ENCODE measurements around the gene SCG5. TPM values are rescaled to one million over a fixed set of nuclear protein-coding genes. Genes with fewer than 3 reads are reported as not detected.

Gene SCG5
- total and polyA plus RNA-seq, 2 of the 13 experiments (the other 11 are each of a cell fraction or from before 2014, with no cell fraction given), result 2.3 to 3.5 TPM

DNA sequence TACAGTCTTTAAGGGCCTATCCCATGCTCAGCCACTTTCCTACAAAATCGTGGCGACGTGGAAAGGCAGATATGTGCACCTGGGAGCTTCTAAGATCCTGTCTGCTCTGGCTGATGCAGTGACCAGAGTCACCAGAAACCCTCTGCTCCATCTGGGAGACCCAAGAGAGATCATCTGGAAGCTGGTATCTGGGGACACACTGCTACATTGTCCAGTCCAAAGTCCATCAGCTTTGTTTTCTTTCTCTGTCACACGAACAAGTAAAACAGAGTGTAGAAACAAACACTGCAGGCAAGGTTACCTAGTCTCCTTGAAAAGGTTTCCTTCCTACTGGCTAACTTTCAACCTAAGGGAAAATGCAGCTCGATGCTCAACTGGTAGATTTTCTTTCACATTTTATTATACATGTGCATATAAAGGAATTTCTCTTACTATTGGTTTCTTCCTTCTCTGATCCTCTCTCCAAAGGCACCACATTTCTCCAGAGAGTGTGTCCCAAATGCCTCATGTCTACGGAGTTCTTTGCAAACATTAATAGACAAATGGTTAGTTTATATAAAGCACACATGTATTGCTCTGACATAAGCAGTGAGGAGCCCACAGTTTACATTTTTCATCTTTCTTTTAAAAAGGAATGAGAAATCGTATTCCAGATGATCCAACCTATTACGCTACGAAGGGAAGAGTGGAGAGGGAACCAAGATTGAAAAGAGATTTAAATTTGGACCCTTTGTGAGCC, 68.0 kb downstream of the SCG5 start (continued):
- no peak for TF ChIP-seq CCAR2 (optimal IDR thresholded peaks at IDR 0.05; ENCODE audit: low read depth, low read length)
- TF ChIP-seq NAIF1 (CRISPR knock-in tag; IDR thresholded peaks at IDR 0.05; ENCODE audit: borderline replicate concordance), result no peak
- TF ChIP-seq ELF4 (CRISPR knock-in tag; IDR thresholded peaks at IDR 0.05; ENCODE audit: borderline replicate concordance), result no peak
- TF ChIP-seq NR2C2 (CRISPR knock-in tag; IDR thresholded peaks at IDR 0.05; ENCODE audit: borderline replicate concordance), result no peak
- TF ChIP-seq ZNF33B (CRISPR knock-in tag; IDR thresholded peaks at IDR 0.05), result no peak
- TF ChIP-seq, protein P1, sequence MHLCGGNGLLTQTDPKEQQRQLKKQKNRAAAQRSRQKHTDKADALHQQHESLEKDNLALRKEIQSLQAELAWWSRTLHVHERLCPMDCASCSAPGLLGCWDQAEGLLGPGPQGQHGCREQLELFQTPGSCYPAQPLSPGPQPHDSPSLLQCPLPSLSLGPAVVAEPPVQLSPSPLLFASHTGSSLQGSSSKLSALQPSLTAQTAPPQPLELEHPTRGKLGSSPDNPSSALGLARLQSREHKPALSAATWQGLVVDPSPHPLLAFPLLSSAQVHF (CRISPR knock-in tag; IDR thresholded peaks at IDR 0.05), result no peak
- no peak for TF ChIP-seq ZNF124 (CRISPR knock-in tag; IDR thresholded peaks at IDR 0.05)
- TF ChIP-seq SP4 (CRISPR knock-in tag; IDR thresholded peaks at IDR 0.05), result no peak
- TF ChIP-seq, protein P2, sequence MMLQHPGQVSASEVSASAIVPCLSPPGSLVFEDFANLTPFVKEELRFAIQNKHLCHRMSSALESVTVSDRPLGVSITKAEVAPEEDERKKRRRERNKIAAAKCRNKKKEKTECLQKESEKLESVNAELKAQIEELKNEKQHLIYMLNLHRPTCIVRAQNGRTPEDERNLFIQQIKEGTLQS (CRISPR knock-in tag; IDR thresholded peaks at IDR 0.05), result no peak
- TF ChIP-seq, protein P3, sequence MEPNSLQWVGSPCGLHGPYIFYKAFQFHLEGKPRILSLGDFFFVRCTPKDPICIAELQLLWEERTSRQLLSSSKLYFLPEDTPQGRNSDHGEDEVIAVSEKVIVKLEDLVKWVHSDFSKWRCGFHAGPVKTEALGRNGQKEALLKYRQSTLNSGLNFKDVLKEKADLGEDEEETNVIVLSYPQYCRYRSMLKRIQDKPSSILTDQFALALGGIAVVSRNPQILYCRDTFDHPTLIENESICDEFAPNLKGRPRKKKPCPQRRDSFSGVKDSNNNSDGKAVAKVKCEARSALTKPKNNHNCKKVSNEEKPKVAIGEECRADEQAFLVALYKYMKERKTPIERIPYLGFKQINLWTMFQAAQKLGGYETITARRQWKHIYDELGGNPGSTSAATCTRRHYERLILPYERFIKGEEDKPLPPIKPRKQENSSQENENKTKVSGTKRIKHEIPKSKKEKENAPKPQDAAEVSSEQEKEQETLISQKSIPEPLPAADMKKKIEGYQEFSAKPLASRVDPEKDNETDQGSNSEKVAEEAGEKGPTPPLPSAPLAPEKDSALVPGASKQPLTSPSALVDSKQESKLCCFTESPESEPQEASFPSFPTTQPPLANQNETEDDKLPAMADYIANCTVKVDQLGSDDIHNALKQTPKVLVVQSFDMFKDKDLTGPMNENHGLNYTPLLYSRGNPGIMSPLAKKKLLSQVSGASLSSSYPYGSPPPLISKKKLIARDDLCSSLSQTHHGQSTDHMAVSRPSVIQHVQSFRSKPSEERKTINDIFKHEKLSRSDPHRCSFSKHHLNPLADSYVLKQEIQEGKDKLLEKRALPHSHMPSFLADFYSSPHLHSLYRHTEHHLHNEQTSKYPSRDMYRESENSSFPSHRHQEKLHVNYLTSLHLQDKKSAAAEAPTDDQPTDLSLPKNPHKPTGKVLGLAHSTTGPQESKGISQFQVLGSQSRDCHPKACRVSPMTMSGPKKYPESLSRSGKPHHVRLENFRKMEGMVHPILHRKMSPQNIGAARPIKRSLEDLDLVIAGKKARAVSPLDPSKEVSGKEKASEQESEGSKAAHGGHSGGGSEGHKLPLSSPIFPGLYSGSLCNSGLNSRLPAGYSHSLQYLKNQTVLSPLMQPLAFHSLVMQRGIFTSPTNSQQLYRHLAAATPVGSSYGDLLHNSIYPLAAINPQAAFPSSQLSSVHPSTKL (CRISPR knock-in tag; IDR thresholded peaks at IDR 0.05), result peak; percentile 80
- TF ChIP-seq, protein P4, sequence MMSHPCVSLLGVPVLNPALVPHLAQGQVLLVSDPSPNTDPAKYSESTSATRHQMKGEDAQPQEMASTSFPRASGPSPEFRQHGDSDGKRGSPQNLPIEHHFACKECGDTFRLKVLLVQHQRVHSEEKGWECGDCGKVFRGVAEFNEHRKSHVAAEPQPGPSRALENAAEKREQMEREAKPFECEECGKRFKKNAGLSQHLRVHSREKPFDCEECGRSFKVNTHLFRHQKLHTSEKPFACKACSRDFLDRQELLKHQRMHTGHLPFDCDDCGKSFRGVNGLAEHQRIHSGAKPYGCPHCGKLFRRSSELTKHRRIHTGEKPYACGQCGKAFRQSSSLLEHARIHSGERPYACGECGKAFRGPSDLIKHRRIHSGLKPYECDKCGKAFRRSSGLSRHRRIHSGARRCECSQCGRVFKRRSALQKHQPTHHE (CRISPR knock-in tag; IDR thresholded peaks at IDR 0.05; ENCODE audit: borderline replicate concordance), result no peak
- no peak for TF ChIP-seq MAZ (IDR thresholded peaks at IDR 0.05; ENCODE audit: borderline replicate concordance, low read depth, low read length)
- no peak for TF ChIP-seq MAZ (CRISPR knock-in tag; IDR thresholded peaks at IDR 0.05; ENCODE audit: low read depth)
- TF ChIP-seq ZNF33A (CRISPR knock-in tag; IDR thresholded peaks at IDR 0.05; ENCODE audit: borderline replicate concordance), result no peak
- TF ChIP-seq, protein P5, sequence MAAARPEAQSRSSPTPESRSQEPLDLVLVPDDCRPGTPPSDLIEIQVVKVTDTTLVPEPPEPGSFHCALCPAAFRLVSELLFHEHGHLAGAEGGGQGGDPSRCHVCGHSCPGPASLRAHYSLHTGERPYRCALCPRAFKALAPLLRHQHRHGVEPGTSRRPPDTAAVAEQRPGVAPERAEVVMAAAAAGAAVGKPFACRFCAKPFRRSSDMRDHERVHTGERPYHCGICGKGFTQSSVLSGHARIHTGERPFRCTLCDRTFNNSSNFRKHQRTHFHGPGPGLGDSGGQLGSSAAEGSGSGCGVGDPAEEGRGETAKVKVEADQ (CRISPR knock-in tag; IDR thresholded peaks at IDR 0.05; ENCODE audit: borderline replicate concordance), result no peak
- TF ChIP-seq, protein P6, sequence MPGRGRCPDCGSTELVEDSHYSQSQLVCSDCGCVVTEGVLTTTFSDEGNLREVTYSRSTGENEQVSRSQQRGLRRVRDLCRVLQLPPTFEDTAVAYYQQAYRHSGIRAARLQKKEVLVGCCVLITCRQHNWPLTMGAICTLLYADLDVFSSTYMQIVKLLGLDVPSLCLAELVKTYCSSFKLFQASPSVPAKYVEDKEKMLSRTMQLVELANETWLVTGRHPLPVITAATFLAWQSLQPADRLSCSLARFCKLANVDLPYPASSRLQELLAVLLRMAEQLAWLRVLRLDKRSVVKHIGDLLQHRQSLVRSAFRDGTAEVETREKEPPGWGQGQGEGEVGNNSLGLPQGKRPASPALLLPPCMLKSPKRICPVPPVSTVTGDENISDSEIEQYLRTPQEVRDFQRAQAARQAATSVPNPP (CRISPR knock-in tag; IDR thresholded peaks at IDR 0.05), result no peak
- TF ChIP-seq, protein P7, sequence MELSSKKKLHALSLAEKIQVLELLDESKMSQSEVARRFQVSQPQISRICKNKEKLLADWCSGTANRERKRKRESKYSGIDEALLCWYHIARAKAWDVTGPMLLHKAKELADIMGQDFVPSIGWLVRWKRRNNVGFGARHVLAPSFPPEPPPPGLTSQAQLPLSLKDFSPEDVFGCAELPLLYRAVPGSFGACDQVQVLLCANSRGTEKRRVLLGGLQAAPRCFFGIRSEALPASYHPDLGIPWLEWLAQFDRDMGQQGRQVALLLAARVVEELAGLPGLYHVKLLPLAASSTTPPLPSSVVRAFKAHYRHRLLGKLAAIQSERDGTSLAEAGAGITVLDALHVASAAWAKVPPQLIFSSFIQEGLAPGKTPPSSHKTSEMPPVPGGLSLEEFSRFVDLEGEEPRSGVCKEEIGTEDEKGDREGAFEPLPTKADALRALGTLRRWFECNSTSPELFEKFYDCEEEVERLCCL (CRISPR knock-in tag; IDR thresholded peaks at IDR 0.05; ENCODE audit: borderline replicate concordance), result no peak
